Spleen (tissue), 7 donors: ENCODE data around the gene SLC4A8.

Source experiments
- POLR2A ChIP-seq, 3 donors: fragments of 450-650 bp; IDR thresholded peaks; one replicate each; pipeline ENCODE4 v1.5.1; 2017; ENCODE audit warnings: antibody characterized with exemption in 3 of 3, mild to moderate bottlenecking in 1 of 3
- TF ChIP-seq, protein P1 (sequence below), 11 experiments: fragments of 200-600 bp in 7 of 11; fragments of 450-650 bp in 4 of 11; sonication (generic) in 4 of 11; IDR thresholded peaks in 8 of 11; conservative IDR thresholded peaks in 3 of 11; 1 replicate in 7 of 11; 2 replicates in 4 of 11; pipeline versions ENCODE4 v1.4.0 to v1.8.0; 2016 to 2021; ENCODE audit warnings: antibody characterized with exemption in 11 of 11, inconsistent platforms in 4 of 11, mild to moderate bottlenecking in 1 of 11
- donor health status: DM: no; HTN: no; CAD: no; lungs with moderate emphysema.
- donor health status: DM: no; HTN: no; CAD: no.
- donor health status: DM: no; HTN: no; CAD: no.

DNA sequence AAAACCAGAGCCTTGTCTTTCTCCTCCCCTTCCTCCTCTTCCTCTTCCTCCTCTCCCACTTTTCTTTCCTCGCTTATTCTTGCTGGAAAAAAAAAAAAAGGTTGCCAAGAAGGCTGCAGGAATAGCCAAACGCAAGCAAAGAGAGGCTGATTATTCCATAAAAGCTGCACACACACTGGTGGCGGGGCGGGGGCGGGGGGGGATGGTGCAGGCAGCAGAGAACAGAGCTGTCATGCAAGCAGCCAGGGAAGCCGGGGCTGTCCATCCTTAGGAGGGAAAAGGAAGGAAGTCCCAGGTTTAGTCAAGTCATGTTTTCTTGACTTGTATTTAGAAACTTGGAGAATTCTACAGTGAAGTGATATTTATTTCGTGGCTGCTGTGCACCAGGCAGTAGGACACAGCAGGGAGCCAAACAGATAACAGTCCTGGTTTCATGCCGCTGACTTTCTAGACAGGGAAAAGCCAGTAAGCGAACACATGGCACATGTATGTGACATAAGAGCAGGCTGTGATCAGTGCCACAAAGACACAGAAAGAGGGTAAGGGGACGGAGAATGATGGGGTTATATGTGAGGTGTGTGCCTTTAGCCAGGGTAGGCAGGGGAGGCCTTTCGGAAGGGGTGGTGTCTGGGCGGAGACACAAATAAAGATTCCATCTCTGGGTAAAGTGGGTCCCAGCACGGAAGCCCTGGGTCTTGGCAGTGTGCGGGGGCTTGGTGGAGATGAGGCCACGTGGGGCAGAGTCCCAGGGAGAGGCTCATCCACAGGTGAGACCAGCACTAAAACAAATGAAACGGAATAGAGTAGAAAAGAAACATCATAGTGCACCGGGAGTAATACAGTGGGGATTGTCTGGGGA, 109.8 kb downstream of the SLC4A8 start:
- TF ChIP-seq, protein P1, sequence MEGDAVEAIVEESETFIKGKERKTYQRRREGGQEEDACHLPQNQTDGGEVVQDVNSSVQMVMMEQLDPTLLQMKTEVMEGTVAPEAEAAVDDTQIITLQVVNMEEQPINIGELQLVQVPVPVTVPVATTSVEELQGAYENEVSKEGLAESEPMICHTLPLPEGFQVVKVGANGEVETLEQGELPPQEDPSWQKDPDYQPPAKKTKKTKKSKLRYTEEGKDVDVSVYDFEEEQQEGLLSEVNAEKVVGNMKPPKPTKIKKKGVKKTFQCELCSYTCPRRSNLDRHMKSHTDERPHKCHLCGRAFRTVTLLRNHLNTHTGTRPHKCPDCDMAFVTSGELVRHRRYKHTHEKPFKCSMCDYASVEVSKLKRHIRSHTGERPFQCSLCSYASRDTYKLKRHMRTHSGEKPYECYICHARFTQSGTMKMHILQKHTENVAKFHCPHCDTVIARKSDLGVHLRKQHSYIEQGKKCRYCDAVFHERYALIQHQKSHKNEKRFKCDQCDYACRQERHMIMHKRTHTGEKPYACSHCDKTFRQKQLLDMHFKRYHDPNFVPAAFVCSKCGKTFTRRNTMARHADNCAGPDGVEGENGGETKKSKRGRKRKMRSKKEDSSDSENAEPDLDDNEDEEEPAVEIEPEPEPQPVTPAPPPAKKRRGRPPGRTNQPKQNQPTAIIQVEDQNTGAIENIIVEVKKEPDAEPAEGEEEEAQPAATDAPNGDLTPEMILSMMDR (IDR thresholded peaks at IDR 0.05 in 8 of 11, conservative IDR thresholded peaks at IDR 0.05 in 3 of 11), result no peak
- TF ChIP-seq POLR2A (IDR thresholded peaks at IDR 0.05), result no peak
